Skeletal muscle satellite cell (primary cell): ENCODE data around the gene AUTS2.

Experiments
- H3K27me3 ChIP-seq: 2 replicates; pipeline ENCODE4 v1.7.0; 2013; ENCODE audit warnings: low read length; ENCODE audit not compliant: control insufficient read depth, insufficient read depth
- H3K36me3 ChIP-seq: 2 replicates; pipeline ENCODE4 v1.7.0; 2013; ENCODE audit warnings: mild to moderate bottlenecking, control low read depth, low read length; ENCODE audit not compliant: insufficient read depth
- H3K4me1 ChIP-seq: 2 replicates; pipeline ENCODE4 v1.7.0; 2013; ENCODE audit warnings: low read length; ENCODE audit not compliant: control insufficient read depth, insufficient read depth
- H3K4me2 ChIP-seq: 2 replicates; pipeline ENCODE4 v1.7.0; 2013; ENCODE audit warnings: mild to moderate bottlenecking, low read length
- H3K4me3 ChIP-seq: 2 replicates; pipeline ENCODE4 v1.7.0; 2013; ENCODE audit warnings: low read length
- H3K9ac ChIP-seq: 2 replicates; pipeline ENCODE4 v1.7.0; 2013; ENCODE audit warnings: mild to moderate bottlenecking, low read depth, low read length, moderate library complexity
- H3K9me3 ChIP-seq: replicated peaks from 2 replicates; pipeline ENCODE4 v1.7.0; 2013; ENCODE audit warnings: mild to moderate bottlenecking, control low read depth, low read length

The AUTS2 gene

DNA sequence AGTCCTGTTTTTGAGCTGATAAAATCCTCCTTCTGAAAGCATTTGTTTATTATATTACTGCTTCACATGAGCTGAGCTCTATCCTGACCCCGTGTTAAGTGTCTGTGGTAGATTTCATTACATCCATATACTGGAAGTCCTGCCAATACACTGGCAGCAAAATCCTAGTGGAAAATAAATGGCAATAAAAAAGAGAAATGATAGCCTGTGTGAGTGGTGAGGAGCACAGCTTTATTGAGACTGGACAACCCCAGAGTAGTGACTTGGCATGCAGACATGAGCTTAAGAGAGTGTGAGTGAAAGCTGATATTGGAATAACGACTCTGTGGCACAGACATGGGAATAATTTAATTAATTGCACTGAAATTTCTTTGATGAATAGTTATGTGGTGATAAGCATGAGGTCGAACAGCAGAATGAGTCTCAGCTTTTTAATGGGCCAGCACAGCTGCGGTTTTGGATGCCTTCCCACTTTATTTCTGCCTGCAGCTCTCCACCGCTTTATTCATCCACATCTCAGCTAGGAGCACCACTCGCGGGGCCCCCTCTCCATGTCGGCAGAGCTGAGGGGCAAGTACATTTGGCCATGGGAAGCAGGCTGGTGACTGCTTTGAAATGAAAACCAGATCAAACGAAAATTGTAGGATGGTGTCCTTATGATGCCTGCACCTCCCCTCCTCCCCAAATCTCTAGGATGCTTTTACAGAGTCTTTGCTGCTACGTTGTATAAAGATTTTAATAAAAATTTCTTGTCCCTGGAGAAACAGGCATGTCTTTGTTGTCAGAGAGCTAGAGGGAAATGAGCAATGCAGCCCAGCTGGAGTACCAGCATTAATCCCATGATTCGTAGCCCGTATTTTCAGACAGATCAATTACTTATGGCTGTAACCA is 494.3 kb downstream of the AUTS2 start:
- Histone ChIP-seq H3K9me3 (no peaks in the 10 kb centered on the region), H3K27me3 (no peaks in the 10 kb centered on the region), H3K36me3 (no peaks in the 10 kb centered on the region), H3K4me1 (peaks cover 22% of the 10 kb centered on the region), H3K4me3 (peak overlapping the region; percentile 25), H3K9ac (peak overlapping the region; percentile 5), H3K4me2 (peak overlapping the region; percentile 64)

DNA sequence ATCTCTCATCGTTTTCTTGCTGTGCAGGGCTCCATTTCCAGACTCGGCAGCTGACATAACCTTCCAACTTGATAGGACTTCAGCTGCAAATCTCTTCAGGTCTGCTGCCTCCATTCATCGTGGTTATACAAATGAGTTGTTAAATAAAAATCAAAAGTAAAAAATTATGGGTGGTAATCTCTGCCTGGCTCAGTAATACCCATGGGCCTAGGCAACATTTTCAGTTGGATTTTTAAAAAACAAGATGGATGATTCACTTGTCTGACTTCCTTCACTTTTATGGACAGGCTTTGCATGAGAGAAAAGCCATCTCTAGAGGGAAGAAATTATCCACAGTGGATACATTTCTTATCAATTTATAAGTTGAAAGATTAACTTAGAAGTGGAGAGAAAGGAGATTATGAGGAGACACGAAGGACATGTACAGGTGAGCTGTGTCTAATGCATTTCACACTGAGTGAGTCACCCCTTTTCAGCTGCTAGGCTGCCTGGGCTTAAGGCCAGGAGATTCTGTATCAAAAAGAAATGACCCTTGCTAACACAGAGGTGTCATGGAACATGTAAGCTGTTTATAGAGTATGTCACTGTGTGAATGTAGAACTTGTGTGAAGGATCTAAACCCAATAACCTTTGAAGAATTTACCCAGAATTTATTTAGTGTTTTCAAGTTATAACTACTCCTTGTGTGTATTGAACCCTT is 495.1 kb downstream of the AUTS2 start:
- peak overlapping the region; percentile 64 for H3K4me2 ChIP-seq
- H3K9me3 ChIP-seq: no peaks in the 10 kb centered on the region
- no peak overlapping the region for H3K4me3 ChIP-seq
- H3K36me3 ChIP-seq: no peaks in the 10 kb centered on the region
- peaks cover 26% of the 10 kb centered on the region for H3K4me1 ChIP-seq
- no peaks in the 10 kb centered on the region for H3K27me3 ChIP-seq
- H3K9ac ChIP-seq: no peak overlapping the region

DNA sequence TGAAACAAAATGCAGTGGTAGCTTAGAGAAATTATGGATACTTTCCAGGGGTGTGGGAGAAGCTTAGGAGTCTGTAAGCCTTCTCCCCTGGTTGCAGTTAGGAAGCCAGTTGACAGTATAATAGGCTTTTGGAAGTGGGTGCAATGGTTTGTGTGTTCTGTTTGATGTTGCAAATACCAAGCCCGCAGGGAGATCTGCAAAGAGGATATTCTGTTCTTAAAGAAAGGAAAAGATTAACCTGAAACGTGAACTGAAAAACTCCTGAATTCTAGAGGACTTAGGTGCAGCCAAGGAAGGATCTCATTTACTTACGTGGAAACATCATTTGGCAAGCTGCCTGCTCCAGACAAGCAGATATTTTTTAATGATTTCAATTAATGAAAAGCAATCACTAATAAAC is 496.6 kb downstream of the AUTS2 start:
- H3K36me3 ChIP-seq: no peaks in the 10 kb centered on the region
- H3K27me3 ChIP-seq: no peaks in the 10 kb centered on the region
- no peaks in the 10 kb centered on the region for H3K9me3 ChIP-seq
- H3K4me2 ChIP-seq: no peak overlapping the region
- peaks cover 38% of the 10 kb centered on the region for H3K4me1 ChIP-seq
- H3K9ac ChIP-seq: no peak overlapping the region
- no peak overlapping the region for H3K4me3 ChIP-seq

DNA sequence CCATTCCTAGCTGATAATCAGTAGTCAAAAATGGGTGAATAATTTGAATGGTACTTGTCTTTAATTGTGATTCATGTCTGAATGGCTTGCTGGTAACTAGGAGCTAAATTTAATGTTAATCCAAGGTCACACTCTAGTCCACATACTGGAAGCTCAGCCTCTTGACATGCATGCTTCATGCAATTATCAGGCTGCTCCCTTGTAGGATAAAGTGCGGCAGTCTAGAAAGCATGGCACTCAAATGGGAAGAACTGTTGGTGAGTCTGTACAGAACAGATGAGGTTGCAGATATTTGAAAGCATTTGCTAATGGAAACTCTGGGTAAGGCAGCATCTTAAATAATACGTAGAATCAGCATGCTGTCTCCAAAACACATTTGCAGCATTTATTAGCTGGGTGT is 499.4 kb downstream of the AUTS2 start:
- Histone ChIP-seq H3K4me1 (peaks cover 31% of the 10 kb centered on the region), H3K4me3 (no peak overlapping the region), H3K36me3 (no peaks in the 10 kb centered on the region), H3K27me3 (no peaks in the 10 kb centered on the region), H3K9ac (no peak overlapping the region), H3K9me3 (no peaks in the 10 kb centered on the region), H3K4me2 (no peak overlapping the region)

- Histone ChIP-seq H3K9ac (no peak overlapping the region), H3K36me3 (no peaks in the 10 kb centered on the region), H3K9me3 (no peaks in the 10 kb centered on the region), H3K4me1 (peaks cover 26% of the 10 kb centered on the region), H3K4me3 (no peak overlapping the region), H3K27me3 (no peaks in the 10 kb centered on the region), H3K4me2 (peak overlapping the region; percentile 28)
These were observed 499.9 kb downstream of the AUTS2 start for GRCh38 chr7:70098133-70098561.

DNA sequence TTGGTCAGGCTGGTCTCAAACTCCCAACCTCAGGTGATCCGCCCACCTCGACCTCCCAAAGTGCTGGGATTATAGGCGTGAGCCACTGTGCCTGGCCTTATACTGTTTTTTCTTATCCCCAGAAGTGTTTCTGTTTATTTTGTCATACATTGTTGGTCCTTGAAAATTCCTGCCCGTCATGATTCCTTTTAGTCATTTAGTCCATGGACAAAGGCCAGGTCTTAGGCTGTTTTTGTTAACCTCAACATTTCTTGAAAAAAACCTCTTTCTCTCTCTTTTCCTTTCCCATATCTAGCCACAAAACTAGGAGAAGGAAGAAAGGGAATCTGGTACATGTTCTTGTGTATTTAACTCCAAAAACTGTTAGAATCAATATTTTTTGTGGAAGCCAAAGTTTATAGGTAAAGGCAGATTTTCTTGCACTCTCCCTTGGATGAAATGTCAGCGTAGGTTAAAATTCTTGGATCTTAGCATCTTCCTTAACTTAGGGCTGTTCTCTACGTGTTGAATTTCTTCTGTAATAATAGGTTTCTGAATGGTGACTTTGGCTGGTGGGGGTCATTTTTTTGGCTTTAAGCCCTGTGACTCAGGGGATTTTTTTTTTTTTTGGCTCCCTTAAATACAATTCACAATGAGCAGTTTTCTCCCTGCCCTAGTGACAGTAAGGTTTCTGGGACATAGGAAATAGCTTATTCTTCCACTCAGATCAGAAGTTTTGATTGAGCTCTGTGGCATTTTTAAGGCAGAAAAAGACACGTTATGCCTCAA is 500.8 kb downstream of the AUTS2 start:
- no peaks in the 10 kb centered on the region for H3K36me3 ChIP-seq
- no peaks in the 10 kb centered on the region for H3K9me3 ChIP-seq
- H3K4me1 ChIP-seq: peaks cover 18% of the 10 kb centered on the region
- no peak overlapping the region for H3K4me3 ChIP-seq
- no peak overlapping the region for H3K4me2 ChIP-seq
- H3K9ac ChIP-seq: no peak overlapping the region
- H3K27me3 ChIP-seq: no peaks in the 10 kb centered on the region

GRCh38 chr7:70104243-70104642 is 506.0 kb downstream of the AUTS2 start:
- Histone ChIP-seq H3K4me2 (no peak overlapping the region), H3K4me3 (no peak overlapping the region), H3K27me3 (no peaks in the 10 kb centered on the region), H3K9ac (no peak overlapping the region), H3K36me3 (no peaks in the 10 kb centered on the region), H3K4me1 (peaks cover 8% of the 10 kb centered on the region), H3K9me3 (no peaks in the 10 kb centered on the region)

GRCh38 chr7:70113078-70113477 is 514.8 kb downstream of the AUTS2 start:
- H3K4me3 ChIP-seq: no peak overlapping the region

GRCh38 chr7:70113536-70113935 is 515.3 kb downstream of the AUTS2 start:
- H3K36me3 ChIP-seq: no peaks in the 10 kb centered on the region
- H3K27me3 ChIP-seq: no peaks in the 10 kb centered on the region
- no peak overlapping the region for H3K4me2 ChIP-seq
- H3K9ac ChIP-seq: no peak overlapping the region
- H3K4me3 ChIP-seq: no peak overlapping the region
- H3K4me1 ChIP-seq: no peaks in the 10 kb centered on the region
- no peaks in the 10 kb centered on the region for H3K9me3 ChIP-seq

More at GRCh38 chr7:70113078-70113477, 514.8 kb downstream of the AUTS2 start:
- no peaks in the 10 kb centered on the region for H3K4me1 ChIP-seq
- no peaks in the 10 kb centered on the region for H3K36me3 ChIP-seq
- H3K9ac ChIP-seq: no peak overlapping the region
- H3K4me2 ChIP-seq: no peak overlapping the region
- H3K27me3 ChIP-seq: no peaks in the 10 kb centered on the region
- H3K9me3 ChIP-seq: no peaks in the 10 kb centered on the region

DNA sequence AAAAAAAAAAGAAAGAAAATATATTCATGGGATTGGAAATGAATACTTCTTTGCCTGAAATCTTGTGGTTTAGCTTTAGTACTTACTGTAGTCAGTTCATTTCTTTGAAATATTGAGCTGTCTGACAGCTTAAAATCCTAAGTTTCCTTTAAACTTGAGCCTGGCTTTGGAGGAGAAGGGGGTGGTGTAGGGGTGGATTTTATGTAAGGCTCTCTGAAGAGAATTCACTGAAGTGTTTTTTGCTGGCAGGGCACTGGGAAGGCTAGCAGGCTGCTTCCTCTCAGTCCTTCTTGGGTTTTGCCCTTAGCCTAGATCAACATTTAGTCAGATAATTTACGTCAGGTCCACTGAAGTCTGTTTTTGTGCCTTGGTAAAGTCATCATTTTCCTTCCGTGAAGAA is 516.5 kb downstream of the AUTS2 start:
- Histone ChIP-seq H3K4me1 (no peaks in the 10 kb centered on the region), H3K4me3 (no peak overlapping the region), H3K9me3 (no peaks in the 10 kb centered on the region), H3K4me2 (no peak overlapping the region), H3K36me3 (no peaks in the 10 kb centered on the region), H3K27me3 (no peaks in the 10 kb centered on the region), H3K9ac (no peak overlapping the region)

DNA sequence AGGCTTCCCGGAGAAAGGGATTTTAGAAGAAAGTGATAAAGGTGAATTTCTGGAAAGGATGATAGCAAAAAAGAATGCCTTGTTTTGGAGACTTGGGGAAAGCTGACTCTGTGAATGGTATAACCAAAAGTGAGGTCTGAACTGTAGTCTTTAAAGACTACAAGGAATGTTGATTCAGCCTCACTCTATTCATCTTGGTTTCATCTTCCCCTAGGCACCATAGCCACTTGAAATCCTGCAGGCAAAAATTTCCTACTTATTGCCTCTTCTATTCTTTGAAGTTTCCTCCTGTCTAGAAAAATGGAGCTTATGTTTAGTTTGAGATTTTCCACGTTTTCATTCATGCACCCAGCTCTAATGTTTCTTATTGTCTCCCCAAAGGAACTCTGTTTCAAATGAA is 518.0 kb downstream of the AUTS2 start:
- no peaks in the 10 kb centered on the region for H3K27me3 ChIP-seq
- H3K4me3 ChIP-seq: no peak overlapping the region
- H3K4me1 ChIP-seq: no peaks in the 10 kb centered on the region
- no peaks in the 10 kb centered on the region for H3K9me3 ChIP-seq
- no peaks in the 10 kb centered on the region for H3K36me3 ChIP-seq
- no peak overlapping the region for H3K4me2 ChIP-seq
- no peak overlapping the region for H3K9ac ChIP-seq
